Neural cell (in vitro differentiated cells): Measurements from ENCODE around the gene FCMR.

Source experiments
- POLR2AphosphoS5 ChIP-seq: IDR thresholded peaks from 2 replicates; pipeline ENCODE4 v1.6.1; 2012
- RAD21 ChIP-seq: fragments of 450-650 bp; conservative IDR thresholded peaks from 2 replicates; pipeline ENCODE4 v1.6.1; 2014; ENCODE audit warnings: antibody characterized with exemption, mild to moderate bottlenecking, moderate library complexity
- TF ChIP-seq, protein P1 (sequence below): fragments of 450-650 bp; IDR thresholded peaks from 2 replicates; pipeline ENCODE4 v1.5.1; 2014; ENCODE audit warnings: antibody characterized with exemption, mild to moderate bottlenecking, moderate library complexity; ENCODE audit not compliant: poor library complexity, severe bottlenecking

DNA sequence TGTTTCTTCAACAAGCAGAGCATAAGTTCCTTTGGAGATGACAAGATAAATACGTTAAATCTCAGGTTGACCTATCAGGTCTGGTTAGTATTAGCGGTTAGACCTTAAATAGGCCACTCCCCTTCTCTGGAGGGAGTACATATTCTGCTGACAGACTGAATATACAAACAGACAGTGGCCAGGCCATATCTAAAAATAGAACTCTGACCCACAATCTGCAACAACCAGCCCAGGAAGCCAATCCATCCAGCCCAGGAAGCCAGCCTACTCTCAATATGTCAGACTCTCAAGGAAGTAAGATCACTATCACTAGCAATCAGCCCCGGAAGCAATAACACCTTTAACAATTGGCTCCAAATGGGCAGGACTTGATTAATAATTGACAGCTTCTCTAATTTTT, 49.6 kb downstream of the FCMR start:
- TF ChIP-seq, protein P1, sequence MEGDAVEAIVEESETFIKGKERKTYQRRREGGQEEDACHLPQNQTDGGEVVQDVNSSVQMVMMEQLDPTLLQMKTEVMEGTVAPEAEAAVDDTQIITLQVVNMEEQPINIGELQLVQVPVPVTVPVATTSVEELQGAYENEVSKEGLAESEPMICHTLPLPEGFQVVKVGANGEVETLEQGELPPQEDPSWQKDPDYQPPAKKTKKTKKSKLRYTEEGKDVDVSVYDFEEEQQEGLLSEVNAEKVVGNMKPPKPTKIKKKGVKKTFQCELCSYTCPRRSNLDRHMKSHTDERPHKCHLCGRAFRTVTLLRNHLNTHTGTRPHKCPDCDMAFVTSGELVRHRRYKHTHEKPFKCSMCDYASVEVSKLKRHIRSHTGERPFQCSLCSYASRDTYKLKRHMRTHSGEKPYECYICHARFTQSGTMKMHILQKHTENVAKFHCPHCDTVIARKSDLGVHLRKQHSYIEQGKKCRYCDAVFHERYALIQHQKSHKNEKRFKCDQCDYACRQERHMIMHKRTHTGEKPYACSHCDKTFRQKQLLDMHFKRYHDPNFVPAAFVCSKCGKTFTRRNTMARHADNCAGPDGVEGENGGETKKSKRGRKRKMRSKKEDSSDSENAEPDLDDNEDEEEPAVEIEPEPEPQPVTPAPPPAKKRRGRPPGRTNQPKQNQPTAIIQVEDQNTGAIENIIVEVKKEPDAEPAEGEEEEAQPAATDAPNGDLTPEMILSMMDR: no peak
- TF ChIP-seq POLR2AphosphoS5: no peak
- no peak for TF ChIP-seq RAD21
